ENCODE data around the gene CLEC11A. TPM values are rescaled to one million over a fixed set of nuclear protein-coding genes. Genes with fewer than 3 reads are reported as not detected.

CLEC11A gene
- total and polyA plus RNA-seq, 9 of the 15 experiments (the other 6 are each of a cell fraction or from before 2014, with no cell fraction given) = 0.39 to 43.9 (median 3.4) TPM

DNA sequence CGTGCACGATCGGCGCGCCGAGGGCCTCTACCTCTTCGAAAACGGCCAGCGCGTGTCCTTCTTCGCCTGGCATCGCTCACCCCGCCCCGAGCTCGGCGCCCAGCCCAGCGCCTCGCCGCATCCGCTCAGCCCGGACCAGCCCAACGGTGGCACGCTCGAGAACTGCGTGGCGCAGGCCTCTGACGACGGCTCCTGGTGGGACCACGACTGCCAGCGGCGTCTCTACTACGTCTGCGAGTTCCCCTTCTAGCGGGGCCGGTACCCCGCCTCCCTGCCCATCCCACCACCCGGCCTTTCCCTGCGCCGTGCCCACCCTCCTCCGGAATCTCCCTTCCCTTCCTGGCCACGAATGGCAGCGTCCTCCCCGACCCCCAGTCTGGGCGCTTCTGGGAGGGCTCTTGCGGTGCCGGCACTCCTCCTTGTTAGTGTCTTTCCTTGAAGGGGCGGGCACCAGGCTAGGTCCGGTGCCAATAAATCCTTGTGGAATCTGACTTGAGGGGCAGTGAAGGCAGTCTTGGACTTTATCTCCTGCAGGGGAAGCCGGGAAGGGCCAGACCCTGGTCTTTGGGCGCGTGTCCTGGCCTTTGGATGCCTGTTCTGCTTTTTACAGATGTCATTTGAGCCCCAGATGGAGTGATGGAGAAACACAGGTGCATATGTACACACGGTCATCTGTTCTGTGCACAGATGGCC lies 2.2 kb downstream of the CLEC11A start (continued):
- TF ChIP-seq, protein P1, sequence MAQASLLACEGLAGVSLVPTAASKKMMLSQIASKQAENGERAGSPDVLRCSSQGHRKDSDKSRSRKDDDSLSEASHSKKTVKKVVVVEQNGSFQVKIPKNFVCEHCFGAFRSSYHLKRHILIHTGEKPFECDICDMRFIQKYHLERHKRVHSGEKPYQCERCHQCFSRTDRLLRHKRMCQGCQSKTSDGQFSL (CRISPR knock-in tag; IDR thresholded peaks at IDR 0.05) = no peak
- TF ChIP-seq, protein P1 (tag; IDR thresholded peaks at IDR 0.05) = no peak
- TF ChIP-seq ARHGAP35 (IDR thresholded peaks at IDR 0.05; ENCODE audit: partially characterized antibody) (no peak), SREBF1 (IDR thresholded peaks at IDR 0.05; ENCODE audit: borderline replicate concordance, low read depth, low read length) (no peak), TAF9B (IDR thresholded peaks at IDR 0.05; ENCODE audit: partially characterized antibody) (no peak), SAFB (IDR thresholded peaks at IDR 0.05; ENCODE audit: borderline replicate concordance, low read depth, low read length) (peak; percentile 39; the same call in 1 of the 2 replicates), SETDB1 (IDR thresholded peaks at IDR 0.05; ENCODE audit: low read length) (no peak), MEF2A (IDR thresholded peaks at IDR 0.05; ENCODE audit: control insufficient read depth, low read depth, low read length) (no peak), PRPF4 (IDR thresholded peaks at IDR 0.05; ENCODE audit: insufficient read depth, low read depth, low read length, poor library complexity, severe bottlenecking) (no peak), ZNF24 (IDR thresholded peaks at IDR 0.05) (no peak), HNRNPL (IDR thresholded peaks at IDR 0.05; ENCODE audit: low read depth, low read length) (peak; percentile 85; the same call in 1 of the 2 replicates), MEF2D (tag; conservative IDR thresholded peaks at IDR 0.05; ENCODE audit: low read depth) (no peak), KLF16 (IDR thresholded peaks at IDR 0.05) (no peak), TSC22D4 (tag; IDR thresholded peaks at IDR 0.05) (no peak), TCF7 (IDR thresholded peaks at IDR 0.05; ENCODE audit: borderline replicate concordance) (no peak), RBM39 (optimal IDR thresholded peaks at IDR 0.05; ENCODE audit: low read depth, low read length) (no peak), ZNF444 (CRISPR knock-in tag; IDR thresholded peaks at IDR 0.05) (no peak), YBX1 (IDR thresholded peaks at IDR 0.05) (no peak), HLTF (IDR thresholded peaks at IDR 0.05) (peak; percentile 66; the same call in 1 of the 2 replicates), ZNF134 (CRISPR knock-in tag; conservative IDR thresholded peaks at IDR 0.05) (no peak), ZNF347 (CRISPR knock-in tag; IDR thresholded peaks at IDR 0.05; ENCODE audit: low read depth) (no peak), CEBPB (tag; IDR thresholded peaks at IDR 0.05) (no peak), CHD1 (IDR thresholded peaks at IDR 0.05; ENCODE audit: low read length) (no peak), HMGN3 (IDR thresholded peaks at IDR 0.05; ENCODE audit: borderline replicate concordance, extremely low read depth, insufficient read length, low read depth, low read length) (no peak), MIER1 (IDR thresholded peaks at IDR 0.05; ENCODE audit: low read depth) (no peak), CBFA2T2 (conservative IDR thresholded peaks at IDR 0.05) (no peak)
- TF ChIP-seq, protein P2, sequence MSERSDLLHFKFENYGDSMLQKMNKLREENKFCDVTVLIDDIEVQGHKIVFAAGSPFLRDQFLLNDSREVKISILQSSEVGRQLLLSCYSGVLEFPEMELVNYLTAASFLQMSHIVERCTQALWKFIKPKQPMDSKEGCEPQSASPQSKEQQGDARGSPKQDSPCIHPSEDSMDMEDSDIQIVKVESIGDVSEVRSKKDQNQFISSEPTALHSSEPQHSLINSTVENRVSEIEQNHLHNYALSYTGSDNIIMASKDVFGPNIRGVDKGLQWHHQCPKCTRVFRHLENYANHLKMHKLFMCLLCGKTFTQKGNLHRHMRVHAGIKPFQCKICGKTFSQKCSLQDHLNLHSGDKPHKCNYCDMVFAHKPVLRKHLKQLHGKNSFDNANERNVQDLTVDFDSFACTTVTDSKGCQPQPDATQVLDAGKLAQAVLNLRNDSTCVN (CRISPR knock-in tag; IDR thresholded peaks at IDR 0.05) = no peak
- TF ChIP-seq, protein P3, sequence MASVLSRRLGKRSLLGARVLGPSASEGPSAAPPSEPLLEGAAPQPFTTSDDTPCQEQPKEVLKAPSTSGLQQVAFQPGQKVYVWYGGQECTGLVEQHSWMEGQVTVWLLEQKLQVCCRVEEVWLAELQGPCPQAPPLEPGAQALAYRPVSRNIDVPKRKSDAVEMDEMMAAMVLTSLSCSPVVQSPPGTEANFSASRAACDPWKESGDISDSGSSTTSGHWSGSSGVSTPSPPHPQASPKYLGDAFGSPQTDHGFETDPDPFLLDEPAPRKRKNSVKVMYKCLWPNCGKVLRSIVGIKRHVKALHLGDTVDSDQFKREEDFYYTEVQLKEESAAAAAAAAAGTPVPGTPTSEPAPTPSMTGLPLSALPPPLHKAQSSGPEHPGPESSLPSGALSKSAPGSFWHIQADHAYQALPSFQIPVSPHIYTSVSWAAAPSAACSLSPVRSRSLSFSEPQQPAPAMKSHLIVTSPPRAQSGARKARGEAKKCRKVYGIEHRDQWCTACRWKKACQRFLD (CRISPR knock-in tag; IDR thresholded peaks at IDR 0.05) = no peak
- TF ChIP-seq, protein P4, sequence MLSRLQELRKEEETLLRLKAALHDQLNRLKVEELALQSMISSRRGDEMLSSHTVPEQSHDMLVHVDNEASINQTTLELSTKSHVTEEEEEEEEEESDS (CRISPR knock-in tag; IDR thresholded peaks at IDR 0.05) = no peak
